DND-41 (cell line): ENCODE measurements around the gene TMEM92.

Experiments used
- ATAC-seq: fragments of 200-7000 bp; cut with Tn5 transposase; 3 replicates; pipeline ENCODE4 v1.9.1; 2021; ENCODE audit warnings: low read depth; ENCODE audit not compliant: insufficient read depth
- DNase-seq: peaks from one replicate; pipeline ENCODE4 v3.0.0-alpha.2; 2020
- H2AFZ ChIP-seq: 2 replicates; pipeline ENCODE4 v1.6.0; 2012; ENCODE audit warnings: low read depth, low read length
- H3K27ac ChIP-seq: 2 replicates; pipeline ENCODE4 v1.5.1; 2012; ENCODE audit warnings: low read length, inconsistent platforms
- H3K27me3 ChIP-seq: fragments of 200-600 bp; sonication (generic); 2 replicates; pipeline ENCODE4 v1.6.0; 2012; ENCODE audit warnings: low read length, mild to moderate bottlenecking, inconsistent platforms; ENCODE audit not compliant: insufficient read depth, poor library complexity
- H3K36me3 ChIP-seq: 2 replicates; pipeline ENCODE4 v1.5.1; 2012; ENCODE audit warnings: low read length, inconsistent platforms; ENCODE audit not compliant: insufficient read depth
- H3K4me1 ChIP-seq: 2 replicates; pipeline ENCODE4 v1.5.1; 2012; ENCODE audit warnings: mild to moderate bottlenecking, low read length; ENCODE audit not compliant: insufficient read depth
- H3K4me2 ChIP-seq: 2 replicates; pipeline ENCODE4 v1.6.0; 2012; ENCODE audit warnings: mild to moderate bottlenecking, moderate library complexity, low read length, inconsistent platforms; ENCODE audit not compliant: insufficient read depth
- H3K4me3 ChIP-seq, 2 experiments: fragments of 200-600 bp in 1 of 2; shearing (Covaris generic) in 1 of 2; 2 replicates each; pipeline ENCODE4 v1.5.1; 2012 to 2016; ENCODE audit warnings: inconsistent platforms in 2 of 2, low read length in 2 of 2, mild to moderate bottlenecking in 2 of 2, low read depth in 1 of 2, moderate library complexity in 1 of 2
- H3K79me2 ChIP-seq: 2 replicates; pipeline ENCODE4 v1.6.0; 2012; ENCODE audit warnings: low read length, inconsistent platforms; ENCODE audit not compliant: insufficient read depth
- H3K9ac ChIP-seq: 2 replicates; pipeline ENCODE4 v1.6.0; 2012; ENCODE audit warnings: low read depth, mild to moderate bottlenecking, inconsistent platforms, low read length, moderate library complexity
- H3K9me3 ChIP-seq: 2 replicates; pipeline ENCODE4 v1.5.1; 2012; ENCODE audit warnings: low read length, moderate library complexity, mild to moderate bottlenecking, inconsistent platforms; ENCODE audit not compliant: insufficient read depth, severe bottlenecking
- H4K20me1 ChIP-seq: 2 replicates; pipeline ENCODE4 v1.6.0; 2012; ENCODE audit warnings: low read length; ENCODE audit not compliant: insufficient read depth
- EZH2 ChIP-seq: IDR thresholded peaks from 3 replicates; pipeline ENCODE4 v1.6.1; 2012; ENCODE audit warnings: borderline replicate concordance, low read depth, mild to moderate bottlenecking, moderate library complexity, low read length, inconsistent platforms; ENCODE audit not compliant: severe bottlenecking
- TF ChIP-seq, protein P1 (sequence below): IDR thresholded peaks from 2 replicates; pipeline ENCODE4 v1.5.1; 2012; ENCODE audit warnings: borderline replicate concordance, low read length, moderate library complexity, mild to moderate bottlenecking; ENCODE audit not compliant: poor library complexity, severe bottlenecking; ENCODE audit errors: extremely low read depth

TMEM92 gene

GRCh38 chr17:50292465-50292864, 18.2 kb downstream of the TMEM92 start:
- TF ChIP-seq EZH2, result no peak
- TF ChIP-seq, protein P1, sequence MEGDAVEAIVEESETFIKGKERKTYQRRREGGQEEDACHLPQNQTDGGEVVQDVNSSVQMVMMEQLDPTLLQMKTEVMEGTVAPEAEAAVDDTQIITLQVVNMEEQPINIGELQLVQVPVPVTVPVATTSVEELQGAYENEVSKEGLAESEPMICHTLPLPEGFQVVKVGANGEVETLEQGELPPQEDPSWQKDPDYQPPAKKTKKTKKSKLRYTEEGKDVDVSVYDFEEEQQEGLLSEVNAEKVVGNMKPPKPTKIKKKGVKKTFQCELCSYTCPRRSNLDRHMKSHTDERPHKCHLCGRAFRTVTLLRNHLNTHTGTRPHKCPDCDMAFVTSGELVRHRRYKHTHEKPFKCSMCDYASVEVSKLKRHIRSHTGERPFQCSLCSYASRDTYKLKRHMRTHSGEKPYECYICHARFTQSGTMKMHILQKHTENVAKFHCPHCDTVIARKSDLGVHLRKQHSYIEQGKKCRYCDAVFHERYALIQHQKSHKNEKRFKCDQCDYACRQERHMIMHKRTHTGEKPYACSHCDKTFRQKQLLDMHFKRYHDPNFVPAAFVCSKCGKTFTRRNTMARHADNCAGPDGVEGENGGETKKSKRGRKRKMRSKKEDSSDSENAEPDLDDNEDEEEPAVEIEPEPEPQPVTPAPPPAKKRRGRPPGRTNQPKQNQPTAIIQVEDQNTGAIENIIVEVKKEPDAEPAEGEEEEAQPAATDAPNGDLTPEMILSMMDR, result no peak
- ATAC-seq (no peak), DNase-seq (no peak)
- Histone ChIP-seq H2AFZ (no peak overlapping the region), H3K9me3 (no peaks in the 10 kb centered on the region), H3K4me2 (no peak overlapping the region), H3K36me3 (no peaks in the 10 kb centered on the region), H3K9ac (no peak overlapping the region), H3K79me2 (no peaks in the 10 kb centered on the region), H3K4me1 (no peaks in the 10 kb centered on the region), H4K20me1 (no peaks in the 10 kb centered on the region), H3K27me3 (peaks cover 17% of the 10 kb centered on the region), H3K27ac (no peak overlapping the region), H3K4me3 (no peak overlapping the region)

DNA sequence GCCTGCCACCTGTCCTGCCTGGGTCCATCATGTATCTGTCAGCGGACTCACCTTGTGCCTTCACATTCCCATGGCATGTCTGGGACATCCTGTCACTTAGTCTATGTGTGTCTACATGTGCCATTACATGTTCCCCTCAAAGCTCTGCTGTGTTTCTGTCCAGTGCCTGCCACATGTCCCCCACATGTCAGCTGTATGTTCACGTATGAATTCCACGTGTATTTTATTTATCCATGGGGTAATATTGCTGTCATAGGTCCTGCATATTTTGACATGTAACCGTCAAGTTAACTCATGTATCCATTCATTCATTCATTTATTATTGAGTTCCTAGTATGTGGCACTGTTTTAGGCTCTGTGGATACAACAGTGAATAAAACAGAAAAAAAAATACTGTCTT, 20.8 kb downstream of the TMEM92 start:
- Histone ChIP-seq H3K4me1 (no peaks in the 10 kb centered on the region), H2AFZ (no peak overlapping the region), H3K27me3 (peaks cover 17% of the 10 kb centered on the region), H3K9ac (no peak overlapping the region), H4K20me1 (no peaks in the 10 kb centered on the region), H3K36me3 (no peaks in the 10 kb centered on the region), H3K27ac (no peak overlapping the region), H3K4me2 (no peak overlapping the region), H3K4me3 (no peak overlapping the region), H3K79me2 (no peaks in the 10 kb centered on the region), H3K9me3 (no peaks in the 10 kb centered on the region)
- ATAC-seq (no peak), DNase-seq (no peak)
- TF ChIP-seq EZH2, result no peak
- TF ChIP-seq, protein P1, result no peak

- Histone ChIP-seq H3K4me3 (no peak overlapping the region), H2AFZ (no peak overlapping the region), H3K27me3 (peaks cover 11% of the 10 kb centered on the region), H3K9ac (no peak overlapping the region), H4K20me1 (no peaks in the 10 kb centered on the region), H3K36me3 (no peaks in the 10 kb centered on the region), H3K9me3 (no peaks in the 10 kb centered on the region), H3K4me1 (no peaks in the 10 kb centered on the region), H3K79me2 (no peaks in the 10 kb centered on the region), H3K4me2 (no peak overlapping the region), H3K27ac (no peak overlapping the region)
- peak; percentile 97 for ATAC-seq
- TF ChIP-seq EZH2, result no peak
- TF ChIP-seq, protein P1, result peak; percentile 97
- DNase-seq, result peak; percentile 77
These were observed 23.2 kb downstream of the TMEM92 start for GRCh38 chr17:50297407-50297865.

- no peaks in the 10 kb centered on the region for H3K79me2 ChIP-seq
- H3K36me3 ChIP-seq, result no peaks in the 10 kb centered on the region
- no peak overlapping the region for H3K27ac ChIP-seq
- TF ChIP-seq, protein P1, result no peak
- no peak for TF ChIP-seq EZH2
- no peaks in the 10 kb centered on the region for H3K9me3 ChIP-seq
- no peak overlapping the region for H3K4me3 ChIP-seq
- H3K4me1 ChIP-seq, result no peaks in the 10 kb centered on the region
- H3K27me3 ChIP-seq, result peaks cover 11% of the 10 kb centered on the region
- H4K20me1 ChIP-seq, result no peaks in the 10 kb centered on the region
- ATAC-seq, result no peak
- H2AFZ ChIP-seq, result no peak overlapping the region
- H3K9ac ChIP-seq, result no peak overlapping the region
- DNase-seq, result no peak
- H3K4me2 ChIP-seq, result no peak overlapping the region
These were observed 23.8 kb downstream of the TMEM92 start for GRCh38 chr17:50298018-50298417.
